Pancreas (tissue), 10 donors: ENCODE results near the gene HCFC1. TPM values are rescaled to one million over a fixed set of nuclear protein-coding genes. Genes with fewer than 3 reads are reported as not detected.
A peak's percentile ranks its signal among the peaks of the same experiment; 100 is the strongest.
"Not testable (repeated sequence)": the region's sequence is repeated elsewhere in the genome, so short reads cannot be mapped to it uniquely, and the experiment has no call there.

Source experiments
- ATAC-seq, 4 donors: fragments of 200-7000 bp; cut with Tn5 transposase; one replicate each; pipeline versions ENCODE4 v1.8.0 to v1.9.1; 2020; ENCODE audit warnings: mild to moderate bottlenecking in 4 of 4, moderate library complexity in 4 of 4
- DNase-seq, 6 donors: peaks; one replicate each; pipeline ENCODE4 v3.0.0-alpha.2; 2020
- FAIRE-seq: peaks from 2 replicates; lab custom pipeline; 2012; peaks lifted over from hg19 to GRCh38; lab: Jason Lieb, UNC
- H3K27ac ChIP-seq, 4 donors: fragments of 200-600 bp; sonication (generic); 1 replicate in 3 of 4; 2 replicates in 1 of 4; pipeline versions ENCODE4 v1.5.0 to v1.8.0; 2020
- H3K27me3 ChIP-seq, 4 donors: fragments of 200-600 bp; one replicate each; pipeline ENCODE4 v1.8.0; 2021
- H3K36me3 ChIP-seq, 3 donors: fragments of 200-600 bp; sonication (generic) in 1 of 3; one replicate each; pipeline versions ENCODE4 v1.5.0 to v1.8.0; 2020 to 2021
- H3K4me1 ChIP-seq, 3 donors: fragments of 200-600 bp; one replicate each; pipeline ENCODE4 v1.8.0; 2021
- H3K4me3 ChIP-seq, 4 donors: fragments of 200-600 bp; sonication (generic) in 2 of 4; one replicate each; pipeline versions ENCODE4 v1.5.0 to v1.8.0; 2020 to 2021
- H3K9me3 ChIP-seq, 4 donors: fragments of 200-600 bp; one replicate each; pipeline ENCODE4 v1.8.0; 2021
- CTCF ChIP-seq, 4 donors: fragments of 200-600 bp; sonication (generic) in 3 of 4; IDR thresholded peaks; one replicate each; pipeline versions ENCODE4 v1.5.0 to v1.8.0; 2021; ENCODE audit warnings: antibody characterized with exemption in 4 of 4
- WGBS, 2 donors: extraction: QIAGEN DNeasy Blood & Tissue Kit; methylation state at CpG; one replicate each; pipeline ENCODE4 v1.1.7; 2013; 5-methylcytosine and 5-hydroxymethylcytosine counted together
- intact Hi-C, 3 donors: fragments of 100-400 bp; cut with DNase I; formaldehyde crosslinking; loops; one replicate each; pipeline versions ENCODE4 v1.11.1 to v1.14.2; 2022
- polyA plus RNA-seq, 2 donors: library from polyadenylated mRNA; stranded (reverse); fragments of 200-250 nt; gene quantifications; one replicate each; pipeline ENCODE4 v1.2.3, GENCODE V29; 2013
- total RNA-seq, 6 donors: library from RNA; stranded (reverse); fragmentation: NEBNext Ultra II Directional in 4 of 6; extraction: Animal tissue kit (Norgen Biotek cat#: 25700) in 4 of 6; gene quantifications; one replicate each; pipeline versions ENCODE4 v1.2.1 to v1.2.4, GENCODE V29; 2021 to 2023
- donor health status: healthy with polysubstance abuse.
- donor health status: DM: no; HTN: no; CAD: no; lungs with moderate emphysema.
- donor health status: DM: no; HTN: no; CAD: no.
- donor health status: control.
- donor health status: control.
- donor health status: Bipolar disorder and iron deficiency.
- donor health status: DM: yes; HTN: yes; CAD: no.
- donor health status: DM: no; HTN: no; CAD: no.
- donor health status: DM: no; HTN: no; CAD: no.
- donor health status: DM: yes; HTN: yes; CAD: no.

HCFC1 gene
- total and polyA plus RNA-seq, 8 donors = 10.4 to 28.4 (median 16.6) TPM

- WGBS, 2 donors = 91 to 93% methylated on average over 12 of the region's 12 CpGs
- no peak overlapping the region for H3K4me3 ChIP-seq
- no peak for DNase-seq
- TF ChIP-seq CTCF (IDR thresholded peaks at IDR 0.05) = no peak
- intact Hi-C loops = no loop called here
- no peaks in the 10 kb centered on the region for H3K9me3 ChIP-seq
- H3K36me3 ChIP-seq = no peaks in the 10 kb centered on the region
- FAIRE-seq = no peak
- no peak overlapping the region for H3K27ac ChIP-seq
- no peak for ATAC-seq
- no peaks in the 10 kb centered on the region for H3K27me3 ChIP-seq
- peaks cover 0 to 5% (median 0%) of the 10 kb centered on the region in 3 donors for H3K4me1 ChIP-seq
Observed at GRCh38 chrX:153983321-153983801, 11.7 kb upstream of the HCFC1 start.

- H3K4me3 ChIP-seq = no peak overlapping the region
- no peak for TF ChIP-seq CTCF (IDR thresholded peaks at IDR 0.05)
- no peaks in the 10 kb centered on the region for H3K36me3 ChIP-seq
- peaks cover 0 to 5% (median 0%) of the 10 kb centered on the region in 3 donors for H3K4me1 ChIP-seq
- FAIRE-seq (no peak), DNase-seq (peak in 1 of 6 donors; percentile 50), ATAC-seq (peak in 2 of 4 donors; percentile 23 to 25)
- intact Hi-C loops = no loop called here
- WGBS, 2 donors = 90 to 93% methylated on average over 51 to 52 of the region's 52 CpGs
- H3K27me3 ChIP-seq = no peaks in the 10 kb centered on the region
- no peaks in the 10 kb centered on the region for H3K9me3 ChIP-seq
- H3K27ac ChIP-seq = peak overlapping the region in 2 of 4 donors; percentile 6 to 44
Observed at GRCh38 chrX:153981771-153982533, 10.3 kb upstream of the HCFC1 start.

- intact Hi-C loops = no loop called here
- no peak for DNase-seq
- no peak for TF ChIP-seq CTCF (IDR thresholded peaks at IDR 0.05)
- no peak for ATAC-seq
- no peaks in the 10 kb centered on the region for H3K36me3 ChIP-seq
- peak overlapping the region in 2 of 4 donors; percentile 6 to 22 for H3K27ac ChIP-seq
- no peaks in the 10 kb centered on the region for H3K27me3 ChIP-seq
- no peak for FAIRE-seq
- no peaks in the 10 kb centered on the region for H3K9me3 ChIP-seq
- H3K4me3 ChIP-seq = no peak overlapping the region
- 79 to 92% methylated on average over 7 of the region's 7 CpGs for WGBS, 2 donors
- peaks cover 0 to 5% (median 0%) of the 10 kb centered on the region in 3 donors for H3K4me1 ChIP-seq
Observed at GRCh38 chrX:153981231-153981630, 9.6 kb upstream of the HCFC1 start.

GRCh38 chrX:153980394-153980793, 8.8 kb upstream of the HCFC1 start:
- peak overlapping the region in 1 of 4 donors; percentile 6 for H3K27ac ChIP-seq
- H3K27me3 ChIP-seq, H3K36me3 ChIP-seq, H3K4me1 ChIP-seq, H3K4me3 ChIP-seq, H3K9me3 ChIP-seq, intact Hi-C loops: not testable (repeated sequence)
- FAIRE-seq (peak; percentile 65), DNase-seq (peak in 2 of 6 donors; percentile 37 to 38), ATAC-seq (peak; percentile 61 to 84 (median 74))
- 22 to 48% methylated on average over 9 of the region's 10 CpGs for WGBS, 2 donors

GRCh38 chrX:153974726-153975286, 3.2 kb upstream of the HCFC1 start:
- no peak for TF ChIP-seq CTCF (IDR thresholded peaks at IDR 0.05)
- peaks cover 0 to 8% (median 0%) of the 10 kb centered on the region in 3 donors for H3K4me1 ChIP-seq
- DNase-seq (peak in 1 of 6 donors; percentile 43), ATAC-seq (no peak), FAIRE-seq (no peak)
- H3K36me3 ChIP-seq = no peaks in the 10 kb centered on the region
- H3K27ac ChIP-seq = peak overlapping the region in 2 of 4 donors; percentile 98 to 99
- no peaks in the 10 kb centered on the region for H3K27me3 ChIP-seq
- WGBS, 2 donors = 59 to 75% methylated on average over 3 of the region's 3 CpGs
- H3K9me3 ChIP-seq = no peaks in the 10 kb centered on the region
- peak overlapping the region in 1 of 4 donors; percentile 66 for H3K4me3 ChIP-seq
- intact Hi-C loops = no loop called here
